WI38 (cell line): ENCODE data around the gene FAM124B.

Source experiments
- H3K4me3 ChIP-seq: 2 replicates; pipeline ENCODE4 v1.5.1; 2011; ENCODE audit warnings: low read depth, mild to moderate bottlenecking, control low read depth, low read length
- CTCF ChIP-seq: IDR thresholded peaks from 2 replicates; pipeline ENCODE4 v1.5.1; 2012; ENCODE audit warnings: low read depth, mild to moderate bottlenecking, control low read depth, low read length

FAM124B gene

GRCh38 chr2:224365331-224365730 lies 36.6 kb downstream of the FAM124B start:
- no peak for TF ChIP-seq CTCF

GRCh38 chr2:224363281-224363680 lies 38.6 kb downstream of the FAM124B start:
- no peak for TF ChIP-seq CTCF
- no peak overlapping the region for H3K4me3 ChIP-seq

More at GRCh38 chr2:224365331-224365730, 36.6 kb downstream of the FAM124B start:
- no peak overlapping the region for H3K4me3 ChIP-seq

- no peak overlapping the region for H3K4me3 ChIP-seq
- no peak for TF ChIP-seq CTCF
These were observed 39.8 kb downstream of the FAM124B start for GRCh38 chr2:224362094-224362493.

GRCh38 chr2:224360801-224361251 lies 41.1 kb downstream of the FAM124B start:
- H3K4me3 ChIP-seq = no peak overlapping the region
- no peak for TF ChIP-seq CTCF

GRCh38 chr2:224359569-224359968 lies 42.3 kb downstream of the FAM124B start:
- TF ChIP-seq CTCF = peak; percentile 37; the same call in 1 of the 2 replicates
- H3K4me3 ChIP-seq = no peak overlapping the region

GRCh38 chr2:224357098-224357901 lies 44.6 kb downstream of the FAM124B start:
- no peak overlapping the region for H3K4me3 ChIP-seq
- peak; percentile 51; the same call in 1 of the 2 replicates for TF ChIP-seq CTCF

GRCh38 chr2:224354632-224355211 lies 47.2 kb downstream of the FAM124B start:
- no peak overlapping the region for H3K4me3 ChIP-seq
- TF ChIP-seq CTCF = no peak
